Activated CD4-positive, CD25-positive, alpha-beta regulatory T cell (primary cell): ENCODE results near the gene PRRC2C.
A peak's percentile ranks its signal among the peaks of the same experiment; 100 is the strongest.
"Not testable (repeated sequence)": the region's sequence is repeated elsewhere in the genome, so short reads cannot be mapped to it uniquely, and the experiment has no call there.

ENCODE experiments used
- DNase-seq, 4 experiments: peaks; one replicate each; lab custom pipeline; 2025; lab: John Stamatoyannopoulos, UW

The PRRC2C gene

DNA sequence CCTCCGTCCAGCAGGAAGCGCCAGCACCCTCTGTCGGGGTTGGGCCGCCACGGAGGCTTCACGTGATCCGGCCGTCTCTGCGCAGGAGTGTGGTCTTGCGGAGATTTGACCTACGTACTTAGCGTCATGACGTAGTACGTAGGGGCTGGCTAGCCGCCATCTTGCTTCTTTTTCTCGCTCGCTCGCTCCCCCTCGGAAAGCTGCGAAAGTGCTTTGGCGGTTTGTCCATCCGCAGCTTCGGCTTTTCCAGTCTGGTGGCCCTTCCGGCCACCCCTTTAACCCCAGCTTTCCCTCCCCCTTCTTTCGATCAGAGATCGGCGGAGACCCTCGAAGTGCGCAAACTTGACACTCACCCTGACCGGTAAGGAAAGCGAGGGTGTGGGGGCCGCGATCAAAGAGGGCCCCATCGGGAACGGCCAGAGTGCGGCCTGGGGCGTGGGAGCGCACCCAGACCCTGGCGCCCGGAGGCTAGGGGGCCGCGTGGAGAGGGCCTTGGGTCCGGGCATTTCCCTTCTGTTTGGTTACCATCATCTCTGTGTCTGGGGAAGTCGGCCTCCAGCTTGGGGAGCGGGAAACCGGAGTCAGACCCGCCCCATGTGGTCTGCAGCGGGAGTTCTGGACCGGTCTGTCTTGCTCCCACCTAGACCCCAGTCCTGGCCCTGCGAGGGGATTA is at the start of gene PRRC2C:
Gene PRRC2C (plus strand): TSS at position 156 of the 673 bp plus-strand sequence. CDS start 26,559 bp downstream, outside the sequence.
- DNase-seq, result peak; percentile 64 to 90 (median 84)

- DNase-seq, result no peak
Observed at GRCh38 chr1:171438441-171438840, 46.9 kb upstream of the PRRC2C start.

DNA sequence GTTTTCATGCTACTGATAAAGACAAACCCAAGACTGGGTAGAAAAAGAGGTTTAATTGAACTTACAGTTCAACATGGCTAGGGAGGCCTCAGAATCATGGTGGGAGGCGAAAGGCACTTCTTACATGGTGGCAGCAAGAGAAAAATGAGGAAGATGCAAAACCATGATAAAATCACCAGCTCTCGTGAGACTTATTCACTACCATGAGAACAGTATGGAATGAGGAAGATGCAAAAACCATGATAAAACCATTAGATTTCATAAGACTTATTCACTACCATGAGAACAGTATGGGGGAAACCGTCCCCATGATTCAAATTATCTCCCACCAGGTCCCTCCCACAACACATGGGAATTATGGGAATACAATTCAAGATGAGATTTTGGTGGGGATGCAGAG is 45.1 kb upstream of the PRRC2C start:
- DNase-seq, result not testable (repeated sequence)

DNA sequence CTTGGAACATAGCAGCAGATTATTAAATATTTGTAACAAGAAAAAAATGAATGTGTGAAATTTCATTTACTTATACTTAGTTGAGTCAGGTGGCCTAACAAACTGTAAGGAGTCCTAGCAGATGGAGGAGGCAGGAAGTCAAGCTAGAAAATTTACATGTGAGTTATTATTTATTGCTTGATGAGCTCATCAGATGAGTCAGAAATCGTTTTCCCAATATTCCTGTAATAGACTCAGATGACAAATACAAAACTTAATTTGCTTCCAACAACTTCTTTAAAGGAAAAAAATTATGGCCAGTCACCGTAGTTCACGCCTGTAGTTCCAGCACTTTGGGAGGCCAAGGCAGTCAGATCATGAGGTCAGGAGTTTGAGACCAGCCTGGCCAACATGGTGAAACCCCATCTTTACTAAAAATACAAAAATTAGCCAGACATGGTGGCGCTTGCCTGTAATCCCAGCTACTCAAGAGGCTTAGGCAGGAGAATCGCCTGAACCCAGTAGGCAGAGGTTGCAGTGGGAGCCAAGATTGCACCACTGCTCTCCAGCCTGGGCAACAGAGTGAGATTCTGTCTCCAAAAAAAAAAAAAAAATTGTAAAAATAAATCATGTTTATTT is 43.9 kb upstream of the PRRC2C start:
- DNase-seq, result not testable (repeated sequence)

DNA sequence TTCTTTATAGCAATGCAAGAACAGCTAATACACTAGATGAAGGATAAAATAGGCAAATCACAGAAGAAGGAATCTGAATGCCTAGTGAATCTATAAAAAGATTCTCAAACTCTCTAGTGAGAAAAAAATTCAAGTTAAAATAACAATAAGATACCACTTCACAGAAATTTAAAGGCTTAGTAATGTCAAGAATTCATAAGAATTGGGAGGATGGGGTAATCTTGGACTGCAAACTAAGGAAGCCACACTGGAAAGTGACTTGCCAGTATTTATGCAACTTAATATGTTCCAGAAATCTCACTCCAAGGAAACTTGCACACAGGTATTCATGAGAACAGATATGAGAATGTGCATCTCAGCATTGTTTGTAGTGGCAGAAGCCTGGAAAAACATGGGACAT is 38.9 kb upstream of the PRRC2C start:
- no peak for DNase-seq

- DNase-seq, result no peak
Observed at GRCh38 chr1:171455967-171456366, 29.4 kb upstream of the PRRC2C start.

- no peak for DNase-seq
Observed at GRCh38 chr1:171457412-171457811, 27.9 kb upstream of the PRRC2C start.

DNA sequence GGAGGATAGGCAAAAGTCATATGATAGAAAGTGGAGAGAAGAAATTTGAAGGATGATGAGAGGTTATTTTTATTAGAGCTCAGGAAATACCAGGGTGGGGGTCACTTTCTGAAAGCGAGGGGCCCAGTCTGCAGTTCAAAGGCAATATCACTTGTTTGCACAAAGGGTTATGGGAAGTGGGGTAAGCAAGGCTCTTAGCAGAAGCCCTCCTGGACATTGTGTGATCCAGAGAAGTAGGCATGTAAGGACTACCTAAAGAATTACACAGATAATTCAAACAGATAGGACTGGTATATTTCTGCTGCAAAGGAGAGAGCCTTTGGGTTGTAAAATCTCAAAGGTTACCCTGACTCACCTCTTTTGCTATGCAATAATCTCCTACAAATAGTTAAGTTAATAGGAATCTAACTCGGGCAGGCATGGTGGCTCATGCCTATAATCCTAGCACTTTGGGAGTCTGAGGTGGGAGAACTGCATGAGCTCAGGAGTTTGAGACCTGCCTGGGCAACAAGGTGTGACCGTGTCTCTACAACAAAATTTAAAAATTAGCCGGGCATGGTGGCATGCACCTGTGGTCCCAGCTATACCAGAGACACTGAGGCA is 25.2 kb upstream of the PRRC2C start:
- DNase-seq, result no peak

GRCh38 chr1:171467626-171468025 is 17.7 kb upstream of the PRRC2C start:
- DNase-seq, result no peak

DNA sequence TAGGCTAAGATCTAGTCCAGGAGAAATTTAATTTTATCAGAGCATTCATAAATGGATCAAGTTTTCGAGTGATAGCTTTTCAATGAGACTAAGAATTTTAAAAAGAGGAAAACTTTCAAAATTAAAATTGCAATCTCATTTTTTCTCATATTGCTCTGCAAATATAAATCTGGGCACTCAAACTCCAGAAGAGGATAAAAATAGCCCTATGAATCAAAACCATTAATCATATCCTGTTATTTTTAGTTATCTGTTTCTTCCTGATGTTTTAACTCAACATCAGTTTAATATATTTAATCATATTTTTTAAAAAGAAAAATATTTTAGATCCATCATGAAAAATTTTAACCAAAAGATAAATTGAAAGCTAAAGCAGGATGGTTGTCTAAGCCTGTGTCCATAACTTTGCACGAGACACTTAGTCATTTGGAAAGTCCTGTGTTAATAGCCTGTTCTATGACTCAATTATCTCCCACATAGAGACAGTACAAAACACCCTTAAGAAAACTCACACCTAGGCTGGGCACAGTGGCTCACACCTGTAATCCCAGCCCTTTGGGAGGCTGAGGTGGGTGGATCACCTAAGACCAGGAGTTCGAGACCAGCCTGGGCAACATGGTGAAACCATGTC is 17.1 kb upstream of the PRRC2C start:
- no peak for DNase-seq

DNA sequence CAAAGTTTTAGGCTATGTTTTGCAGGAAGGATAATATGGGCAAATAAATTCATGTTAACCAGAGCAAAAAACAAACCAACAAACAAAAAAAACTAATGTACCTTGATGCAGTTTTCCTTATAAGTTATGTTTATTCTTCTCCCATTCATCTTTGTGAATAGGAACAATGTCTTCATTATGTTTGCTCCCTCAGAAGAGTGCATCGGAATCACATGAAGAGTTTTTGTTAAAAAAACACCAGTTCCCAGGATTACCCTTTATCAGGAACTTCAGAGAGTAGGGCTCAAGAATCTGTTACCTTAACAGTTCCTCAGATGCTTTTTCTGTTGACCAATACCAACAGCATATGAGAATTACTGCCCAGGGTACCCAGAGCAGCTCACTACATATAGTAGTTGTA is 14.6 kb upstream of the PRRC2C start:
- no peak for DNase-seq

- DNase-seq, result no peak
Observed at GRCh38 chr1:171472183-171472647, 13.1 kb upstream of the PRRC2C start.

- no peak for DNase-seq
Observed at GRCh38 chr1:171476829-171477228, 8.5 kb upstream of the PRRC2C start.

- no peak for DNase-seq
Observed at GRCh38 chr1:171477804-171478203, 7.5 kb upstream of the PRRC2C start.

DNA sequence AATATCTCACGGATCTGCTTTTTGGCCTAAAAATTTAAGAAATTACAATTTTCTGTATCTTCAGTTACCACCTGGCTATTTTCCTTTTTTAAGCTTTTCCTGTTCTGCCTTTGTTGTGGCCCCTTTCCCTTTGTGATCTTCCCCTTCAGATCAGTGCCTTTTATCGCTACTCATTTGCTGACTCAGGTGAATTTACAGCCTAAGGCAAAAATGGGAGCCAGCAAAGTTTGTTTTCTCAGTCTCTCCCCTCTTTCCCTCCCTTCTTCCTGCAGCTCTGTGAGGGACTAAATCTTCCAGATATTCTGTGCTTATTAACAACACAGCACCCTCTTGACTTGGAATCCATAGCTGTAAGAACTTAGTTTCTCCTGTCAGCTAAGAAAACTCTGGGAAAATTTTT is 5.3 kb upstream of the PRRC2C start:
- no peak for DNase-seq

DNA sequence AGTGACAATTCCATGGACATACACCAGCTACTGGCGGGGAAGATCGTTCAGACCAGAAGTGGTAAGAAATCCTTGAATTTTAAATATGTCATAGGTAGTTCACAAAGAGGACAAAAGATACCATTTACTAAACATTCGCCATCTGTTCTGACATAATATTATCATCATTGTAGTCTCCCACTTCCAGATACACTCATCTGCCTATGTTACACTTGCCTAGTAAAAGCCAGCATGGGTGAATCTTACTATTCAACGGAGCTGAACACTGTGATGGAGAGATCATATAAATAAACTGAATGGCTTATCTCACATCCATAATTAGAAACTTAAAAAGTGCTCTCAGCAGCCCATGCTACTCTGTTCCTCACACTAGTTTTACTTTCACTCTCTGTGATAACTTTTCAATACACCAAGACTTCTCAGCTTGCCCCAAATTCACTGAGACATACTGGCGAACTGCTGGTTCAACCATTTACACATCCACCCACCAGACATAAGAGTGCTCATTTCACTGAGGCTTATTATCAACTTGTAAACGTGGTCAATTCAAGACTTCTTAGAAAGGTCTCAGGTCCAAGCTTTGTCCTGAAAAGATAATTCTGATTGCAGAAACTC is 463 bp upstream of the PRRC2C start:
- DNase-seq, result no peak

- DNase-seq, result peak; percentile 28 to 43 (median 40)
Observed at GRCh38 chr1:171486048-171486519, 754 bp downstream of the PRRC2C start.

DNA sequence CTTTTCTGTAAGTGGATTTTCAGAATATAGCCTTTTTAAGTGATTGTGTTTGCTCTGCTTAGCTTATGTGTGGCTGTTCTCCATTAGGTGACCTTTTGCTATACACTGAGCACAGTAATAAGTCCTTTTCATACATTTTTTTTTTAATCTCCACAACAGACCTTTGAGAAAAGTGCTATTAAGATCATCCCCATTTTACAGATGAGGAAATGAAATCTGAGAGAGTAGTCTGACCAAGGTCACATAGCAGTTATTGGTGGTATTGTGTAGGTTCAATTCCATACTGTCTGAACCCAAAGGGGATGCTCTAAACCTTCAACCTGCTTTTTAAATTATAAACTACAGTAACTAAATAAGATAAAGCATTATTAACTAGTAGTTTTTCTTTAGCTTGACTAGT is 1.7 kb downstream of the PRRC2C start:
- DNase-seq, result no peak

DNA sequence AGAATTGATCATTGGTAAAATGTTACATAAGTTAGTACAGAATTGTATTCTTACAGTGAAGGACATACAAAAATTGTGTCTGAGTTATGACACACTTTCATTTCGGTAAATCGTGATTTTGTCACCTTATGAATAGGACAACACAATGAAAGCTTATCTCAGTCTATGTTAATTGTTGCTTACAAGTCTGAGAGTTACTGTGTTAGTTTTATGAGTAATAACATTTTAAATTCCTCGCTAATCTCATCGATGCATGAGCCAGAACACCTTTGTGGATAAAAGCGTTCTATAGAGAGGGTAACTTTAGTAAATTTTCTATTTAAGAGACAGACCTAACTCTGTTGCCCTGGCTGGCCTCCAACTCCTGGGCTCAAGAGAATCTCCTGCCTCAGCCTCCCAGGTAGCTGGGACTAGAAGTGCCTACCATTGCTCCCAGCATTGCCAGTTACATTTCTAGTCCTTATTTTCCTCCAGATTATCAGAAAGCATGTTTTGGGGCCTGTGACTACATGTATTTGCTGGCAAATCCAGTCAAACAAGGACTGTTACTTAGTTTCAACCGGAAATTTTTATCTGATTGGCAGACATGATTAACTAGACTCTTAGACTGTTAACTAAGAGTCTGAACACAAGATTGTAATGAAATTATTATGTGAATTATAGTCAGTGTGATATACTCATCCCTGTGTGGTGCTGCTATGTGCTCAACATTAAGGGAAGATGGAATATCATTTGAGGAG is 3.0 kb downstream of the PRRC2C start:
- DNase-seq, result no peak

- DNase-seq, result no peak
Observed at GRCh38 chr1:171494076-171494475, 8.7 kb downstream of the PRRC2C start.

DNA sequence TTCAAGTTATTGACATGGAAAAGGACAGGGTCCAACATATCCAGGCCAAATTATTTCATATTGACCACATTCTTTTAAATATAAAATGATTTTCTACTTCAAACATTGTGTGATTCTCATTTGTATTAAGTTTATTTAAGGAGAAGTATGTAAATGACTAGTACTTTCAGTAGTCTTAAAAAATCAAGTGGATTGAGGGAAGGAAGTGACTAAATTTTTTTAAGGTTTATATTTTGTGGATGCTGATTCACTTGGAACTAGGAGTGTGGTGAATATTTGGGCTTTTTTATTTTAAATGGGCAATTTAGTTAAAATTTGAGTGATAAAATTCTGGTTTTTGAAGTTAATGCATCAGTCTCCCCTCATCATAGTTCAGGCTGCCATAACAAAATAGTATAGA is 10.1 kb downstream of the PRRC2C start:
- no peak for DNase-seq

- no peak for DNase-seq
Observed at GRCh38 chr1:171500304-171500703, 15.0 kb downstream of the PRRC2C start.
